CD4-positive, CD25-positive, alpha-beta regulatory T cell (primary cell): ENCODE measurements around the gene IL5RA. TPM values are rescaled to one million over a fixed set of nuclear protein-coding genes. Genes with fewer than 3 reads are reported as not detected.

Experiments
- ATAC-seq, 2 donors: fragments of 150-1000 bp; cut with Tn5 transposase; one replicate each; pipeline ENCODE4 v1.10.0; 2021; ENCODE audit warnings: low read depth in 2 of 2, moderate number of reproducible peaks in 2 of 2, moderate library complexity in 1 of 2
- DNase-seq, 3 donors: peaks; one replicate each; pipeline versions ENCODE4 v3.0.0 to v3.0.0-alpha.2; 2012 to 2022; ENCODE audit warnings: mixed read lengths in 1 of 3
- H3K27ac ChIP-seq: one replicate; pipeline ENCODE4 v1.7.0; 2013; ENCODE audit warnings: mild to moderate bottlenecking, low read length; ENCODE audit not compliant: insufficient read depth, poor library complexity, severe bottlenecking
- H3K27me3 ChIP-seq: one replicate; pipeline ENCODE4 v1.7.0; 2013; ENCODE audit warnings: low read length; ENCODE audit not compliant: control insufficient read depth, insufficient read depth
- H3K36me3 ChIP-seq: one replicate; pipeline ENCODE4 v1.7.0; 2013; ENCODE audit warnings: mild to moderate bottlenecking, low read length, moderate library complexity; ENCODE audit not compliant: control insufficient read depth, insufficient read depth
- H3K4me1 ChIP-seq: 2 replicates; pipeline ENCODE4 v1.7.0; 2013; ENCODE audit warnings: mild to moderate bottlenecking, low read length; ENCODE audit not compliant: insufficient read depth, control insufficient read depth, poor library complexity, severe bottlenecking
- H3K4me3 ChIP-seq: one replicate; pipeline ENCODE4 v1.7.0; 2013; ENCODE audit warnings: low read depth, mild to moderate bottlenecking, low read length, moderate library complexity
- H3K9me3 ChIP-seq, 2 experiments: 1 replicate in 1 of 2; 2 replicates in 1 of 2; pipeline ENCODE4 v1.7.0; 2013; ENCODE audit warnings: low read length in 2 of 2, mild to moderate bottlenecking in 1 of 2, moderate library complexity in 1 of 2; ENCODE audit not compliant: control insufficient read depth in 2 of 2
- H3K27ac Mint-ChIP-seq, 3 donors: one replicate each; pipeline ENCODE4 v1.8.0; 2020 to 2022; ENCODE audit warnings: mild to moderate bottlenecking in 3 of 3, mixed read lengths in 3 of 3, moderate library complexity in 2 of 3
- H3K27me3 Mint-ChIP-seq: one replicate; pipeline ENCODE4 v1.8.0; 2022; ENCODE audit warnings: mild to moderate bottlenecking, mixed read lengths
- H3K36me3 Mint-ChIP-seq: one replicate; pipeline ENCODE4 v1.8.0; 2020; ENCODE audit warnings: mixed read lengths
- H3K4me1 Mint-ChIP-seq, 4 donors: one replicate each; pipeline ENCODE4 v1.8.0; 2020 to 2022; ENCODE audit warnings: mixed read lengths in 4 of 4, mild to moderate bottlenecking in 1 of 4
- H3K4me3 Mint-ChIP-seq, 4 donors: one replicate each; pipeline ENCODE4 v1.8.0; 2020 to 2022; ENCODE audit warnings: mild to moderate bottlenecking in 4 of 4, mixed read lengths in 4 of 4, moderate library complexity in 3 of 4
- H3K9me3 Mint-ChIP-seq, 7 donors: one replicate each; pipeline ENCODE4 v1.8.0; 2020 to 2022; ENCODE audit warnings: mixed read lengths in 7 of 7, mild to moderate bottlenecking in 3 of 7, moderate library complexity in 2 of 7
- polyA plus RNA-seq, 4 donors: library from polyadenylated mRNA; unstranded; fragments of 300-500 nt; fragmentation: Illumina TruSeq; gene quantifications; one replicate each; pipeline ENCODE4 v1.2.3, GENCODE V29; 2021
- total RNA-seq: library from RNA; stranded (reverse); gene quantifications from one replicate; pipeline ENCODE4 v1.2.3, GENCODE V29; 2022

Gene IL5RA
- total and polyA plus RNA-seq, 5 donors from 2014 or later = 3.7 TPM; not detected in 4

- Mint-ChIP-seq H3K36me3 (no peaks in the 10 kb centered on the region), H3K4me1 (no peaks in the 10 kb centered on the region), H3K27me3 (peaks cover 12% of the 10 kb centered on the region), H3K4me3 (no peak overlapping the region), H3K9me3 (no peaks in the 10 kb centered on the region), H3K27ac (no peak overlapping the region)
- ATAC-seq (no peak), DNase-seq (no peak)
- Histone ChIP-seq H3K9me3 (no peaks in the 10 kb centered on the region), H3K4me3 (no peak overlapping the region), H3K27ac (no peak overlapping the region), H3K4me1 (no peaks in the 10 kb centered on the region), H3K36me3 (no peaks in the 10 kb centered on the region), H3K27me3 (no peaks in the 10 kb centered on the region)
Observed at GRCh38 chr3:3020209-3020608, 90.0 kb downstream of the IL5RA start.

Other genes with a start within 250 kb of the IL5RA start
- gene TRNT1, start 16.6 kb upstream of the IL5RA start, total RNA-seq = 29.0 TPM
- 10 to 100 TPM; 20.3 to 27.2 (median 25.3) TPM for gene TRNT1, start 16.6 kb upstream of the IL5RA start, polyA plus RNA-seq
- 137 TPM for gene CRBN, start 69.3 kb upstream of the IL5RA start, total RNA-seq
- gene CRBN, start 69.3 kb upstream of the IL5RA start, polyA plus RNA-seq = 100 to 1,000 TPM; 129 to 179 (median 169) TPM